ENCODE results near the gene FSTL1.
"Not testable (repeated sequence)": the region's sequence is repeated elsewhere in the genome, so short reads cannot be mapped to it uniquely, and the experiment has no call there.

The FSTL1 gene

GRCh38 chr3:120394347-120394746 lies 56.4 kb downstream of the FSTL1 start:
- H3K4me1 ChIP-seq (ENCODE audit: control insufficient read depth in 1 of 2, insufficient read depth in 1 of 2, low read depth in 1 of 2, low read length in 1 of 2): no peaks in the 10 kb centered on the region
- H3K36me3 ChIP-seq: no peaks in the 10 kb centered on the region
- TF ChIP-seq, protein P1, sequence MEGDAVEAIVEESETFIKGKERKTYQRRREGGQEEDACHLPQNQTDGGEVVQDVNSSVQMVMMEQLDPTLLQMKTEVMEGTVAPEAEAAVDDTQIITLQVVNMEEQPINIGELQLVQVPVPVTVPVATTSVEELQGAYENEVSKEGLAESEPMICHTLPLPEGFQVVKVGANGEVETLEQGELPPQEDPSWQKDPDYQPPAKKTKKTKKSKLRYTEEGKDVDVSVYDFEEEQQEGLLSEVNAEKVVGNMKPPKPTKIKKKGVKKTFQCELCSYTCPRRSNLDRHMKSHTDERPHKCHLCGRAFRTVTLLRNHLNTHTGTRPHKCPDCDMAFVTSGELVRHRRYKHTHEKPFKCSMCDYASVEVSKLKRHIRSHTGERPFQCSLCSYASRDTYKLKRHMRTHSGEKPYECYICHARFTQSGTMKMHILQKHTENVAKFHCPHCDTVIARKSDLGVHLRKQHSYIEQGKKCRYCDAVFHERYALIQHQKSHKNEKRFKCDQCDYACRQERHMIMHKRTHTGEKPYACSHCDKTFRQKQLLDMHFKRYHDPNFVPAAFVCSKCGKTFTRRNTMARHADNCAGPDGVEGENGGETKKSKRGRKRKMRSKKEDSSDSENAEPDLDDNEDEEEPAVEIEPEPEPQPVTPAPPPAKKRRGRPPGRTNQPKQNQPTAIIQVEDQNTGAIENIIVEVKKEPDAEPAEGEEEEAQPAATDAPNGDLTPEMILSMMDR (IDR thresholded peaks at IDR 0.05): no peak
- H3K4me3 ChIP-seq (ENCODE audit: low read depth in 1 of 2, low read length in 1 of 2): no peak overlapping the region
- H3K9me3 ChIP-seq: no peaks in the 10 kb centered on the region
- no peak overlapping the region for H3K27ac ChIP-seq
- no peaks in the 10 kb centered on the region for H3K27me3 ChIP-seq

- H3K36me3 ChIP-seq: no peaks in the 10 kb centered on the region
- TF ChIP-seq, protein P1 (IDR thresholded peaks at IDR 0.05): no peak
- H3K4me3 ChIP-seq (ENCODE audit: low read depth in 1 of 2, low read length in 1 of 2): no peak overlapping the region
- H3K27ac ChIP-seq: no peak overlapping the region
- H3K27me3 ChIP-seq: no peaks in the 10 kb centered on the region
- H3K9me3 ChIP-seq: no peaks in the 10 kb centered on the region
- H3K4me1 ChIP-seq (ENCODE audit: control insufficient read depth in 1 of 2, insufficient read depth in 1 of 2, low read depth in 1 of 2, low read length in 1 of 2): no peaks in the 10 kb centered on the region
Measured at GRCh38 chr3:120393761-120394160, 57.0 kb downstream of the FSTL1 start.

- Histone ChIP-seq H3K27me3 (no peaks in the 10 kb centered on the region), H3K27ac (no peak overlapping the region), H3K4me1 (ENCODE audit: control insufficient read depth in 1 of 2, insufficient read depth in 1 of 2, low read depth in 1 of 2, low read length in 1 of 2) (no peaks in the 10 kb centered on the region), H3K36me3 (no peaks in the 10 kb centered on the region), H3K9me3 (no peaks in the 10 kb centered on the region), H3K4me3 (ENCODE audit: low read depth in 1 of 2, low read length in 1 of 2) (no peak overlapping the region)
- TF ChIP-seq, protein P1 (IDR thresholded peaks at IDR 0.05): no peak
Measured at GRCh38 chr3:120393243-120393642, 57.5 kb downstream of the FSTL1 start.

- TF ChIP-seq, protein P1 (IDR thresholded peaks at IDR 0.05): no peak
- no peak overlapping the region for H3K4me3 ChIP-seq (ENCODE audit: low read depth in 1 of 2, low read length in 1 of 2)
- H3K27me3 ChIP-seq: no peaks in the 10 kb centered on the region
- H3K27ac ChIP-seq: no peak overlapping the region
- no peaks in the 10 kb centered on the region for H3K9me3 ChIP-seq
- H3K4me1 ChIP-seq (ENCODE audit: control insufficient read depth in 1 of 2, insufficient read depth in 1 of 2, low read depth in 1 of 2, low read length in 1 of 2): no peaks in the 10 kb centered on the region
- no peaks in the 10 kb centered on the region for H3K36me3 ChIP-seq
Measured at GRCh38 chr3:120382941-120383447, 67.8 kb downstream of the FSTL1 start.

DNA sequence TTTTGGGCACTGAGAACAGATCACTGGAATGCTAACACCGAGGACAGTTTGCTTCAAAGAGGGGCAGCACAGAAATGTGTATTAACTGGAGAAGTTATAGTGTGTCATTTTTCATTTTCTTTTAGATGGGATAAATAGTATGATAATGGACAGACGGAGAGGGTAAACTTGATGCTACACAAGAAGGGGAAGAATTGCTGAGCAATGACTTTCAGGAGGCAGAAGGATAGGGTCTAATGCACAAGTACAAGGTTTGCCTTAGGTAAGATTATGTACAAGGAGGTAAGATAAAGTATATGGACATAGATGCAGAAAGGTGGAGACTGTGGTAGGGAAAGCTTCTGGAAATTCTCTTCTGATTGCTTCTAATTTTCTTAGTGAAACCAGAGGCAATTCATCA lies 69.3 kb downstream of the FSTL1 start:
- H3K27me3 ChIP-seq: no peaks in the 10 kb centered on the region
- no peak overlapping the region for H3K4me3 ChIP-seq (ENCODE audit: low read depth in 1 of 2, low read length in 1 of 2)
- no peak overlapping the region for H3K27ac ChIP-seq
- TF ChIP-seq, protein P1 (IDR thresholded peaks at IDR 0.05): no peak
- no peaks in the 10 kb centered on the region for H3K9me3 ChIP-seq
- H3K4me1 ChIP-seq (ENCODE audit: control insufficient read depth in 1 of 2, insufficient read depth in 1 of 2, low read depth in 1 of 2, low read length in 1 of 2): no peaks in the 10 kb centered on the region
- H3K36me3 ChIP-seq: no peaks in the 10 kb centered on the region

DNA sequence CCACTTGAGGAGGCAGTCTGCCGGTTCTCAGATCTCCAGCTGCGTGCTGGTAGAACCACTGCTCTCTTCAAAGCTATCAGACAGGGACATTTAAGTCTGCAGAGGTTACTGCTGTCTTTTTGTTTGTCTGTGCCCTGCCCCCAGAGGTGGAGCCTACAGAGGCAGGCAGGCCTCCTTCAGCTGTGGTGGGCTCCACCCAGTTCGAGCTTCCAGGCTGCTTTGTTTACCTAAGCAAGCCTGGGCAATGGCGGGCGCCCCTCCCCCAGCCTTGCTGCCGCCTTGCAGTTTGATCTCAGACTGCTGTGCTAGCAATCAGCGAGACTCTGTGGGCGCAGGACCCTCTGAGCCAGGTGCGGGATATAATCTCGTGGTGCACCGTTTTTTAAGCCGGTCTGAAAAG lies 72.8 kb downstream of the FSTL1 start:
- not testable (repeated sequence) for H3K4me1 ChIP-seq (ENCODE audit: control insufficient read depth in 1 of 2, insufficient read depth in 1 of 2, low read depth in 1 of 2, low read length in 1 of 2); H3K27ac ChIP-seq; H3K27me3 ChIP-seq; H3K9me3 ChIP-seq; H3K36me3 ChIP-seq; H3K4me3 ChIP-seq (ENCODE audit: low read depth in 1 of 2, low read length in 1 of 2)

Measured in neutrophil (primary cell).